HG03558 (cell line): Measurements from ENCODE around the gene URB1.
"Not testable (repeated sequence)": the region's sequence is repeated elsewhere in the genome, so short reads cannot be mapped to it uniquely, and the experiment has no call there.

Experiments used
- ATAC-seq: cut with Tn5 transposase; IDR thresholded peaks from one replicate; pipeline ENCODE4 v1.9.1; 2021; ENCODE audit warnings: moderate number of reproducible peaks; ENCODE audit not compliant: unreplicated experiment; ENCODE audit errors: extremely low read depth

Gene URB1

GRCh38 chr21:32378956-32379355 lies 13.9 kb downstream of the URB1 start:
- ATAC-seq, result no peak

- ATAC-seq, result no peak
Measured at GRCh38 chr21:32377991-32378390, 14.8 kb downstream of the URB1 start.

DNA sequence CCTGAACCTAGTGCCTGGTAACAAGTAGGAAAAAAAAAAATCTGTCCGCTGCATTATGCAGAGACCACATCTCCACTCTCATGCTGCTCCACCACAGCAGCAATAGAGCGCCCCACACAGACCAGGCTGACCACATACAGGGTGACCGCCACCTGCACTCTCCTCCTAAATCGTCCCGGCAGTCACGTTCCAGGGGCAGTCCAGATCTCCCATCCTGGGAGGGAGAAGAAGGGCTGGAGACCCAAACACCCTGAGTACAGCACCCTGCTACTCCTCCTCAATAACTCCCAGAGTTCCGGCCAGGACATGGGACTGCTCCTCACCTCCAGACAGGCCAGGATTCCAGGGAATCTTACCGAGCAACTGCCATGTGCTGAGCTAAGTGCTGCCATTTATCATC lies 15.3 kb downstream of the URB1 start:
- no peak for ATAC-seq

DNA sequence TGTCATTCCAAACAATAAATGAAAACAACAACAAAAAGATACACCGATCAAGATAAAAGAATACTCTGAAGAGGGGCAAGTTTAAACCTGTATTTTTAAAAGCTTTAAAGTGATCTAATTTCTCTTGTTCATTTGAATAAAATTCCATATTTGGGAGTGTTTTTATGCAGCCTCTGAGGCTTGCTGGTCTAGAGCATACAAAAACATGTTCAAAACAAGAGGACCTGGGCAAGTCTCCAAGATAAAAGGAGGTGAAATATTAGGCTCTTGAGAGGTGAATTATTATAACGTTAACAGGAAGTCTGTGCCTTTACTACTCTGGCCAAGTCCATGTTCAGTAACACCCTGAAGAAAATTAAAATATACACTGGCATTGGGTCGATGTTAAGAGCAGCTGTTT lies 20.1 kb downstream of the URB1 start:
- ATAC-seq, result no peak

DNA sequence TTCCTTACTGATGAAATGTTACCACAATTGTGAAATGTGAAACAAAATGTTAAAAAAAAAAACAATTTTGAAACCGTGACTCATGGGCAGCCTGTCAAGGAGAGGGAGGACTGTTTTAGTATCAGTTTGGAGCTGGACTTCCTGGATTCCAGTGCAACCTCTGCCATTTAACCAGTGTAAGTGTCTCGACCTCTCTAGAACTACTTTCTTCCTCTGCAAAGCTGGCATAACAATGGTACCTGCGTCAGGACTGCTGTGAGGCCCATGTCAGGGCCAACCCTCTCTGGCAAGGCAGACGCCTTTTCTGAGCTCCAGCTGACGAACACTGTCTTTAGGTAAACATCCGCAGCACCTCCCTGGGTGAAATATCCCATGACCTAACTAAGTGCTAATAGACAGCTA lies 20.9 kb downstream of the URB1 start:
- ATAC-seq, result no peak

DNA sequence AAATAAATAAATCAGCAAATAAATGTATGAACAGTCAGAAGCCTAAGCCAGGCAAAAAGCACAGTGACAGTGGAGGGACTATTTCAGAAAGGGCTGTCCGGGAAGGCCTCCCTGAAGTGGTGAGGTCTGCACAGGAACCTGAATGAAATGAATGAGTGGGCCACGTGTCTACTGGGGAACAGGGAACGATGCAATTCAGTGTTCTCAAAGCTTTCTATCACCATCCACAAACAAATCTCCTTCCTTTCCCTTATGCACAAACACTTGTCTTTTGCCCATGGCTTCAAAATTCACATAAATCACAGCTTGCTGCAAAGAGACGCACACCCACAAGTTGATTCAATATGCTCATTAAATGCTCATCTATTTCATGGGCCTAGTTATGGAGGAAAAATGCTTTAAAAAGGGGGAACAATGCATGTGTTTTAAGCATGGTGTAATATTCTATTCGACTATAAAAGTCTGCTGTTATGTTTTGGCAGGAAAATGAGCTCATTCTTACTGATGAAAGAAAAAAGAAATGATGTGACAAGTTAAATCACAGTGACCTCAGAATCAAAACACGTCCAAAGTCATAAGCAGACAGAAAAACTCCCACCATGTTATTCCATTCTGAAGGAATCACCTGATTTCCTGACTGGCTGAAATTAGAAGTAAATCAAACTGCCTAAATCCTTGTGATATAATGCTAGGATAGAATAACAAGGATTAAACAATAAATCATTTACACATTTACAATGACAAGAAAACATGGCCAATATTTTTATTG lies 21.6 kb downstream of the URB1 start:
- no peak for ATAC-seq

DNA sequence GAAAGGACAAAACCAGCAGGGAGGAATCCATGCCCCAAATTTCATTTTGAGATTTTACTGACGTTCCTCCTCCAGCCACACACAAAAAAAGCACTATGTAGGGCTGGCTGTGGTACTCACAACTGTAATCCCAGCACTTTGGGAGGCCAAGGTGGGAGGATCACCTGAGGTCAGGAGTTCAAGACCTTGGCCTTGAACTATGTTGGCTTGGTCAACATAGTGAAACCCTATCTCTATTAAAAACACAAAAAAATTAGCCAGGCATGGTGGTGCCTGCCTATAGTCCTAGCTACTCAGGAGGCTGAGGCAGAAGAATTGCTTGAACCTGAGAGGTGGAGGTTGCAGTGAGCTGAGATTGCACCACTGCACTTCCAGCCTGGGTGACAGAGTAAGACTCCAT lies 23.9 kb downstream of the URB1 start:
- not testable (repeated sequence) for ATAC-seq

- ATAC-seq, result no peak
Measured at GRCh38 chr21:32368386-32368785, 24.4 kb downstream of the URB1 start.

DNA sequence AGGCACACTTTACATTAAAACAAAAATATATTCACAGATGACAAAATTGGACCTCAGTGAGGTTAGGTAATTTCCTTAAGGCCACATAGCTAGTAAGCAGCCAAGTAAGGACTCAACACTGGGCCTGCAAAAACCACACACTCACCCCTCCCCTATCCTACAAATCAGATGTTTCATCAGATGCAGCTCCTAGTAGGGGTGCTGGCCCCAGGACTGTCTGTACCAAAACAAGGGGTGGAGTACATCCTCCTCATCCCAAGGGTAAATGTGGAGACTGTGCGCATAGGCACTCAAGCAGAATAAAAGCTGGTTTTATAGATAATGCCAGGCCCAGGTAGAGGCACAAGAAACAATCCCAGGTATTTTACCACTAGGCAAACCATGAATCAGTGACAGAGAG lies 25.7 kb downstream of the URB1 start:
- no peak for ATAC-seq

GRCh38 chr21:32366191-32366590 lies 26.6 kb downstream of the URB1 start:
- no peak for ATAC-seq

DNA sequence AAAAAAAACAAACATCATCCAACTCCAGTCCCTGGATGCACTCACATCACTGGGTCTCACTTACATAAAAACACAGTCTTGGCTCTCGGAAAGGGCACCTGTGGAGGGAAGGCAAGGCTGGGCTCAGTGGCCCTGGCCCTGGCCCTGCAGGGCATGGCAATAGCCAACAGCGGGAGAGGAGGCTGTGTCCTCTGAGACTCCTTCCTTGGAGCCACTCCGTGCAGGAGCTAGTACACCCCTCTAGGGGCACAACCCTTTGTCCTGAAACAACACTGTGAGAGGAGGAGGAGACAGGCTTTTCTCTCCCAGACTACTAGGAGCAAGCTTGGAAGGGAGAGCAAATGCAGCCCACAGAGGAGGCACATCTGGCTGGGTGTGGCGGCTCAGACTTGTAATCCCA lies 28.0 kb downstream of the URB1 start:
- no peak for ATAC-seq

DNA sequence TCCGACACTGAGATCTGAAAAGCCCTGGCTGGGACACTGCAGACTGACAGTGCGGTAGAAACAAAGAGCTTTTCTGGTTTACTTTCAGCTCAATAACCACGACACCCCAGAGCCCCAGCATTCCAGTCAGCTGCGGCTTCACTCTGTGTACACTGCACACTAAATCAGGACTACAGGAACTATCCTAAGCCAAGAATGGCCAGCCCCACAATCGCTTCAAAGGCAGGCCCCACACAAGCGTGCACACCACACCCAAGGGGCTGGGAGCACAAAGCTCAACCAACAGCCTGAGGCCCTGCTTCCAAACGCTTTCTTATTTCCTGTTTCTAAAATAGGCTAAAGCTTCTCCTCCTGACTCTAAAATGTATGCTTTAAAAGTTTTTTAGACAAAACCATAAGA lies 28.4 kb downstream of the URB1 start:
- no peak for ATAC-seq

DNA sequence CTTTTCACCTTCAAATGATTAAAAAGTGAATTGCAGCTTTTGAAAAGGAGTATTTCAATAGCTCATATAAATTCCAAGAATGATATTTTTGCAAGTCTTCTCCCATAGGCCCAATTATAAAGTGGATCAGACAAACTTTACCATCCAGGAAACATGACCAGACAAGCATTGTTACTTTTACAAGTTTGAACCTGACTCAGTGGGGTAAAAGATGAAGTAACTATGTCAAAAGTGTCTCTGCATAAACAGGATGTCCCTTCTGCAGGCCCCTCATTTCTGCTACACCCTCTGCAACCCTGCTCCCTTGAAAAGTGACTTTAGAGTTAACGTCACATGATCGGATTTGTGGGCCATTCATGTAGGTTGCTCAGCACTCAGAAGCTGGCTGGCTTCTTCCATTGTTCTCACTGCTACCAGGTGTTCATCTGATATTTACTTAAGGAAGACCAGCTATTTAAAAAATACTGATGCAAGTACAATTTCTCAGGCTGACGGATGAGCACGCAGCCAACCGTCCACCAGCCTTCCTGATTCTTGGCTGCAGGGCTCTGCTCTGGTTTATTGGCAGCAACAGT lies 32.3 kb downstream of the URB1 start:
- ATAC-seq, result no peak

DNA sequence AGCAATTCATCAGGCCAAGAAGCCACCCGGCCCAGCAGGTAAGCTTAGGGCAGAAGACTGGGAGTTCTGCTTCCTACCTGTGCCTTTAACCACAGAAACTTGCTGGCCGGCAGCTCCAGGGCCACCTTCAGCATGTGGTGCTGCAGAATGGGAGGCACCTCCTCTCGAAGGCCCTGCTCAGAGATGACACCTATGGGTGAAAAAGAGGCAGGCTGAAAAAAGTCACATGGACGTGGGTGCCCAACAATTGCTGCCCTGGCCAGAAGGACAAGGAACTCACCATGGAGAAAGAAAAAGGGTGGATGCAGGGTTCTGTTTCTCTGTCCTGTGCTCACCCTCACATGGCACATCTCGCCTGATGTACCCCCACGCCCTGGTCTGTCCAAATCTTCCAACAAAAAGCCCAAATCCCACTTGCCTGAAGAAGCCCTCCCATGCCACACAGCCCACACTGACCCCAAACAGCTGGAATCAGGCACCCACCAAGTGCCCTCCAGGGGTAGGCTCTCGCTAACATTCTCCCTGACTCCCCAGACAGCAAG lies 33.0 kb downstream of the URB1 start:
- ATAC-seq, result no peak

DNA sequence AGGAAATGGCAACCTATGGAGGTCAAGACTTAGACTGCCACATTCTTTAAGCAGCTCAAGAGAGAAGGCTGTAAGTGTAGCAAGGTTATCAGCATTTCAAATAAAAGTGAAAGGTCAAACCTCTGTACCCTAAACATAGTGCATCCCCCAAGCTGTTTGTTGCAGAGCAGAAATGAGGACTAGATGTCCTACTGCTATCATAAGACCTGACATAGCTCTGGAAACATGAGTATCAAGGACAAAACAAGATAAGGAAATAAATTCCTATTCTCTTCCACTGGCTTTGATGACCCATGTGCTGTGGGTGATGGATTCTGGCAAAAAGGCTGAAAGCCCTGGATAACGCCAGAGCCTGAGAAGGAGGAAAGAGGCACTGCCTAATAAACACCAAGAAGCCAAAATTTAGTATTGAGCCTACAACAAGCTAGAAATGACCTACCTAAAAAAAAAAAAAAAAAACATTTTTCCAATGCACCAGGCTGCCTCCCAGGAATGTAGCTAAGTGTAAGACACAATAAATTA lies 35.9 kb downstream of the URB1 start:
- no peak for ATAC-seq

DNA sequence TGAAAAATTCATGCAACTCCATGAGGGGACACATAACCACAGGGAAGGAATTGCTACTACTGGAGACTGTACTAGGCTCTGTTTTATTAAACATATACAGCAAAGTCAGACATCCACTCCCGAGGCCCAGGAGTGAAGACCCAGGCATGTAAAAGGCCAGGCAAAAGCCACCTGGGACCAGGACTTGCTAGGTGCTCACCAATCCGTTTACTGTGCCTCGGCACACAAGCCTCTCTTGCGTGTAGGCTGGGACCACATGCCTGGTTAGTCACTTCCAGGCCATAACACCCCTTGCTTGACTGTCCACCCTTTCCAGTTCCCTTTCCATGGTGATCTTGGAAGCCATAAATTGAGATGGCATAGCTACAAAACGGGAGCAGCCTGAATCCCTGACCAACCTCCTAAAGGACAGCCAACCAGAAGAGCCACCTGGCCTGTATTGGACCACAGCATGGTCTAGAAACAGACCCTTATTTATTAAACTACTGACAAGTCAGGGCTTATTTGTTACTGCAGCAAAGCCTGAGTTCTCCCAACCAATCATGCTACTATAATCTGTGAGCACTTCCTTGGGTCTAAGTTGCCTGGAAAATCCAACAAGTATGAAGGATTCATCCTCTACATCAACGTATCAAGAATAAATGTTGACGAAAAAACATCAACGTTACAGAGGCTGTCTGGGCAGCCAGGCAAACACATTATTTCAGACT lies 39.7 kb downstream of the URB1 start:
- ATAC-seq, result no peak

- no peak for ATAC-seq
Measured at GRCh38 chr21:32352526-32352925, 40.3 kb downstream of the URB1 start.

- ATAC-seq, result no peak
Measured at GRCh38 chr21:32351428-32351827, 41.4 kb downstream of the URB1 start.

- ATAC-seq, result no peak
Measured at GRCh38 chr21:32350981-32351380, 41.8 kb downstream of the URB1 start.

- ATAC-seq, result no peak
Measured at GRCh38 chr21:32350211-32350980, 42.4 kb downstream of the URB1 start.
